Midbrain (tissue), 1 donor: ENCODE results near the gene MAP3K13.
"Not testable (repeated sequence)": the region's sequence is repeated elsewhere in the genome, so short reads cannot be mapped to it uniquely, and the experiment has no call there.

Experiments
- DNase-seq: peaks from one replicate; lab custom pipeline; 2025; lab: John Stamatoyannopoulos, UW

The MAP3K13 gene

DNA sequence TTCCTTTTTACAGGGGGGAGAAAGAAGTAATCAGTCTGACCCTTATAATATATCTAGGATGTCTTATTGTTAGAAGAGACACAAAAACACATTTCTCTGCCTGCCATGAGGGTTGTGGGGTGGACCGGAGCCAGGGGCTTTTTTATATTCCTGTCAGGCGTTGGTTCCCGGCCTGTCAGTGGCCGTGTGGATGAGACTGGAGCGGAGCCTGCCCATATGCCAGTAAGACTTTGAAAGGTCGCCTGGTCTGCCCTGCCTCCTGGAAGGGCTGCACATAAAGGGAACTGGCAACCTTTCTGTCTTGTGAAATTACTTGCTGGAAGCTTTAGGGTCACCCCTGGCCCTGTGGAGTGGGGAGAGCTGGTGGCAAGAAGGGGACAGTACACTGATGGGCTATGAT lies 34.7 kb downstream of the MAP3K13 start:
- peak; percentile 37 for DNase-seq

DNA sequence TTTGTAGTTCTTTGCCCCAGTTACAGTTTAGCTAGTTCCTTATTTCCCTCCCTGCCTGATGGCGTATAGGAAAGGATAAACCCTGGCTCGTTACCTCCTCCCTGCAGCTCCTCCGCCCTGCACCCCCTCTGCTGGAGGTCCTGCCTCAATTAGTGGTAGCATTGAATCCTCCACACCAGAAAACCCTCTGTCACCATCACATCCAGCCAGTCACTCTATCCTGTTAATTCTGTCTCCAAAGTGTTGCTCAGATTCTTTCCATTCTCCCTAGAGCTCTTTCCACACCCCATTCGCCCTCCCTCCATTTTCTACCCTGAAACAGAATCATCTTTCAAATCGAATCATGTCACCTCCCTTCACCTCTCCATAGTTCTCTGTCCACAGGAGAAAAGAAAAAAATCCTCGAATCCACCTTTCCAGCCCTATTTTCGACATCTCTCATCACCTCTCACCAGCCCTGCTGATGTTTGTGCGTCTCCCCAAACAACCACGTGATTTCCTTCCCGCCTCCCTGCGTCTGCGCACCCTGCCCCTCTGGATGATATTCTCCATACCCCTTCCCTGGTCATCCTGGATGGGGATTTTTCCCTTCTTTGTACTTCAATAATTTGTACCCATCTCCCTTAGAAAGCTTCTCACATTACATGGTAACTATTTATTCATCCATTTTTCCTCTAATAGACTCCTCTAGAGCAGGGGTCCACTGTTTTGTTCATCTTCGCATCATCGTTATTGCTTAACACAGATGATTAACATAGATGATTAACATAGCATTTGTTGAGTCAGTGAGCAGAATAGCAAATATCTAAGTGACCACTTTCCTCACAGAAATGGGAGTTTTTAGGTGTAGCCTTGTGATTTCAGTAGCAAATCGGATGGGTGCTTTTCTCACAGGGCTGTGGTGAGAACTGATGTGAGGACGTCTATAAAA lies 37.1 kb downstream of the MAP3K13 start:
- DNase-seq, result no peak

DNA sequence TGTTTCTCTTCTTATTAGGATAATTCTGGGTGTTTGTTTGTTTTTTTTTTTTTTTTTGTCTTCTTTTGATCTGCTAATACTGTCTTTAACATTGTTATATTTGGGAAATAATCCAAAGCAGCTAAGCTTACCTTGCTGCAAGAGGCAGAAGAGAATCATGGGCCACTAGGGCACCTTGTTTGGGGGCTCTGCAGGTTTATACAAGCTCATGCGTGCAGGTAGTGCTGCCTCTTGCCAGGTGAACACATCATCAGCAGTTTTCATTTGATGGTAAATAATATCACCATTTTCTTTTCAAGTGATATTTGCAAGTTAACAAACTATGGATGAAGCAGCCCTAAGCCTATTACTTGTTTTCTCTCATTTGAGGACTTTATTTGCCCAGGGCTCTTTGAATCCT lies 37.9 kb downstream of the MAP3K13 start:
- no peak for DNase-seq

DNA sequence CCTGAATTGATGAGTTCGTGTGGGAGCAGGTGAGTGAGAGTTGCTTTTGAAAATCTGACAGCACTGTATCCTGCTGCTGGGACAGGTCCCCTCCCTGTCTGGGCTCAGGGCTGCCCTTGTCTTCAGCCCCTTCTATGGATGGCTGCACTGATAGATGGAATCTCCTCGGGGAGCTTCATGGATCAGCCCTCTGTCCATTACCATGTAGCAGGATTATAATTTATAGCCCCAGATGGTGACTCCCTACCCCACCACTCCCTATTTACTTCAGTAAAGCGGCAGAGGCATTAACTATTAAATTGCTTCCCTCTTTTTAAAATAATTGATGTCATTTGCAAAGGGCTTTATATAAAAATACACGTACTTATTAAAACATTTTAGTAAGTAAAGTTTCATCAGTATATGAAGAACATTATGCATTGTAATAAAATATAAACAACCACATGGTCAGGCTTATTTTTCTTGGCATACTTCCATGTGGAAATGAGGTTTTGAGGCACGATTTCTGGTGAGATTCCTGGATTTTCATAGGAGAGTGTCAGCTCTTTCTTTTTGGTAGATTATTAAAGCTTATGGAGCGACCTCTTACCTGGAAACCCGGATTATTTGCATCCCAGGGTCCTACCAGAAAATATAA lies 38.5 kb downstream of the MAP3K13 start:
- DNase-seq, result no peak

DNA sequence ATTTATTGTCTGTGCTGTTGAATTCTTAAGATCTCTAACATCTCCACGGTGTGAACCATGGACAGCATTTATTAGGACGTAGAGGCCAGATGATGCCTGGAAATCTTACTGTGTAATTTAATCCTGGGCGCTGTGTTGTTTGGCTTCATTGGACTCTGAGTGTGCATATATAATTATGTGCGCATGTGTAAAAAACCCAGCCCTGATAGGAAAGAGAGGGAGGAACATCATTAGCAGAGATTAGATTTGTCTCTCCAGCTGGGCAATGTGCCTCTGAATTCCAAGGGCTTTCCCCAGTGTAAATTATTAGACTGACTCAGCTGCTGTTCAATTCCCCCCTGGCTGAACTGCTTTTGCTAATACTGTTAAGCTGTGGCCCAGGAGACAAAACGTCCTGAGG lies 39.6 kb downstream of the MAP3K13 start:
- no peak for DNase-seq

DNA sequence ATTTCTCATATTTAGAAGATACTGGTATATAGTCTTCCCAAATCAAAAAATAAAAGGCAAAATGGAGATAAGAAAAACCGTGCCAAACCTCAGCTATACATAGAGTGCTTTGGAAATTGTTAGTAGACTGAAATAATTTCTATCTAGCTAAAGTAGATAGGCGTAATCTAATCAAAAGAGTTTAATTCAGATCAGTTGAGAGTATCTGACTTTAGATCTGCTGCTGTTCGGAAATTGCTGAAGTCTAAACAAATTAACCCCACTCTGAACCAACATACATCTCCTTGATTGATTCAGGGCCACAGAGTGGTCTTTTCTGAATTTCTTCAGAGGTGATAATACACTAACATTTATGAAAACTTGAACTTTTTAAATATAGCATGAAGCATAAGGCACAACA lies 40.1 kb downstream of the MAP3K13 start:
- DNase-seq, result no peak

DNA sequence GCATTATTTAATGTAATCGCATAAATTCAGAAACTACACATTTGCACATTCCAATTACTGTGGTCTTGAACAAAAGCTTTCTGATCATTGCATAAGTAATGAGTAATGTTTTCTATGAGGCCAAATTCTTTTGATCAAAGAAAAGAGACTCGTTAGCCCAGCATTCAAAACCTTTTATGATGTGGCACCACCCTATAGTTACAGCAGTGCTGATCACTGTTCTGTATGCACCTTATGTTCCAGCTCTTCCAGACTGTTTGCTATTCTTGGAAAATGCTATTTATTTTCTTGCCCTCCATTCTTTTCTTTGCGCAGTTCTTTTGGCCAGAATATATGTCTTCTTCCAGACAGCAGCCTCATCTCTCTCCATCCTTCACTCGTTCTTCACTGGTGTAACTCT lies 42.3 kb downstream of the MAP3K13 start:
- DNase-seq, result no peak

DNA sequence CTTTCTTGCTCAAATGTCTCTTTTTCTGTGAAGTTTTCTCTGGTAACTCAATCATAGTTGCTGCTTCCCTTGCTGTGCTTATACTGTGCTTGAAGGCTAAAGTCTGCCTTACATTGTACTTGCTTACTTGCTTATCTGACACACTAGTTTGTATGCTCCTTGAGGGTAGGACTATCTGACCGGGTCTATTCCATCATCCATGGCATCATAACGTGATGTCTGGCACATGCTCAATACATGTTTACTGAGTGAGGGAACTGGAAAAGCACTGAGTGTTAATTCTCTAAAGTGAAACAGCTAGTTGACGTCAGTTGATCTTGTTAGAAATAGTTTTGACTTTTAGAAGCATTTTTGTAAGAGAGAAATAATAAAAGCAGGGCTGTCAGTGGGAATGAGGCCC lies 42.7 kb downstream of the MAP3K13 start:
- DNase-seq, result no peak

DNA sequence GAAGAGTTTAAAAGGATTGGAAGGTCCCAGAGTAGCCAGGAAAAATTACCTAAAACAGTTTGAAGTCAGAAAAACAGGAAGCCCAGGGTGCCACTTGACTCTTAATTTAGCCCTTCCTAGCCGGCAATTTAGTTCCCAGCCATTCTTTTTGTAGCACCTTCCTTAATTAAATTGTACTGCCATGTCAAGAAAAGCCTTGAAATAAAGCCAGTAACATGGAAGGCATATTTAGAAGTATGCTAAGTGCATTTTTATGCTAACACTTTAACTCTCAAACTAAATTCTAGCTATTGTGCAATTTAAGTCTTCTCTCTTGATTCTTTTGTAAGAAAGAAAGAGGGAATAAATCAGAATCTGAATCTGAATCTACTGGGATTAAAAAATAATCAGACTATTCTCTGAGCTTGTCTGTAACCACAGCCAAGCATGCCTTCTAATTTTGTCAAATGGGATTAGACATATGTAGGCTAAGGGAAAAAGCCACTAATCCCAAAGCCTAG lies 43.2 kb downstream of the MAP3K13 start:
- DNase-seq, result no peak

DNA sequence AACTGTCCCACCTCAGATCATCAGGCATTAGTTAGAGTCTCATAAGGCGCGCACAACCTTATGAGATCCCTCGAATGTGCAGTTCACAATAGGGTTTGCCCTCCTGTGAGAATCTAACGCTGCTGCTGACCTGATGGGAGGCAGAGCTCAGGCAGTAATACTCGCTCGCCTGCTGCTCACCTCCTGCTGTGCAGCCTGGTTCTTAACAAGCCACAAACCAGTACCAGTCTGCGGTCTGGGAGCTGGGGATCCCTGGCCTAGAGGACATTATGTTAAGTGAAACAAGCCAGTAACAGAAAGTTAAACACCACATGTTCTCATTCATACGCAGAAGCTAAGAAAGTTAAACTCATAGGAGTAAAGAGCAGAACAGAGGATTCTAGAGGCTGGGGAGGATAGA lies 47.0 kb downstream of the MAP3K13 start:
- no peak for DNase-seq

DNA sequence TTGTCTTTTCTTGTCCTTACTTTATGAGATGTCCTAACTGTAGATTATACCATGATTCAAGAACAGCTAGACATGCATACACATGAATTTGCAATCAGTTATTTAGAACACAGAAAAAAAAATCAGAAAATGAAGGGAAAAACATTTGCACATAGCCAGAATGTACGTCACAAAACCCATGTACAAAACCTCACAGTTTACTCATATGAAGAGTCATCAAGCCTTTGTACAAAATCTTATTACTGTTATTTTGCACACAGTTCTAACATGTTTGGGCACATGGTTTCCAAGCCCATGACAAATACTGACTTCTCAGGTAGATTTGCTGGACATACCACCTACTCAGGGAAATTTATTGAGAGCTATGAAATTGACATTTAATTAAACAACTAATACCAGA lies 48.2 kb downstream of the MAP3K13 start:
- DNase-seq, result no peak

DNA sequence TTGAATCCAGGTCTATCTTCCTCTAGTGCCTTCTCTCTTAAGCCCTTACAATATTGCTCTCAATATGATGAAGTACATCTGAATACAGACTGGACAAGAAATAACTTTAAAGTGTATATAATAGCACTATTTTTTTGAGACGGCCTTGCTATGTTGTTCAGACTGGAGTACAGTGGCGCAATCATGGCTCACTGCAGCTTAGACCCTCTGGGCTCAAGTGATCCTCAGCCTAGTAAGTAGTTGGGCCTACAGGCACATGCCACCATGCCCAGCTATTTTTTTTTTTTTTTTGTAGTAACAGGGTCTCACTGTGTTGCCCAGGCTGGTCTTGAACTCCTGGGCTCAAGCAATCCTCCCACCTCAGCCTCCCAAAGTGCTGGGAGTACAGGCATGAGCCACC lies 53.6 kb downstream of the MAP3K13 start:
- no peak for DNase-seq

DNA sequence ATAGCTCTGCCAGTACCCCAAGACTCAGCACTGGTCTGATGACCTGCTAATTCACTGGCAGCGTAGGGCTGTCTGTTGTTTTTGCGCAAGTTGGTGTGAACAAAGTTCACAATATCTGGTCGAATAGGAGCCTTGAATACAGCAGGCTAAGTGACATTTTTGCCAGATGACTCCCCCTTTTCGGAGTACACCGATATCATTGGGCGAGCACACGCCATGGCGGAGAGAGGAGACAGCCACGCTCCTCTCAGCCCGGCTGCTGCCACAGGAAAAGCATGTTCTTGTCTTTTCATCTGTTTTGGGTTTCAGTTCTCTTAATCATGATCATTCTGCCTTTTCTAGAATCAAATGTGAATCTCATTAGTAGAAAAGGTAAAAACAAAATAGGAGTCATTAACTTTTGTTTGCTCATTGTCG lies 55.6 kb downstream of the MAP3K13 start:
- not testable (repeated sequence) for DNase-seq

DNA sequence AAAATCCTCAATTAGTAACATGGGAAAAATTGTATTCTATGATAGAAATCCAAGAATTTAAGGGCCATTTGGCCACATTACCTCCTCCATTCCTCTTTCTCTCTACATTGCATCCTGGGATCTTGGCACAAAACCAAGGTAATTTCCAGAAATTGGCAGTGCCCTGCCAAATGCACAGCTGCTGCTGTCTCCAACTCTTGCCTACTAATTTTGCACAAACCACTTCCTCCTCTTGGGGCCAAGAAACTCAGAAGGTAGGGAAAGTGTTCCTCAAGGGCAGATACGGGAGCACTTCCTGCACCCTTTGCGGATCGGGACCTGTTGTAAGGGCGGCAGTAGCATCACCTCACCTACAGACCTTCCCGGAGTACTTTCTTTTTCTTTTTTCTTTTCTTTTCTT lies 57.8 kb downstream of the MAP3K13 start:
- DNase-seq, result no peak

DNA sequence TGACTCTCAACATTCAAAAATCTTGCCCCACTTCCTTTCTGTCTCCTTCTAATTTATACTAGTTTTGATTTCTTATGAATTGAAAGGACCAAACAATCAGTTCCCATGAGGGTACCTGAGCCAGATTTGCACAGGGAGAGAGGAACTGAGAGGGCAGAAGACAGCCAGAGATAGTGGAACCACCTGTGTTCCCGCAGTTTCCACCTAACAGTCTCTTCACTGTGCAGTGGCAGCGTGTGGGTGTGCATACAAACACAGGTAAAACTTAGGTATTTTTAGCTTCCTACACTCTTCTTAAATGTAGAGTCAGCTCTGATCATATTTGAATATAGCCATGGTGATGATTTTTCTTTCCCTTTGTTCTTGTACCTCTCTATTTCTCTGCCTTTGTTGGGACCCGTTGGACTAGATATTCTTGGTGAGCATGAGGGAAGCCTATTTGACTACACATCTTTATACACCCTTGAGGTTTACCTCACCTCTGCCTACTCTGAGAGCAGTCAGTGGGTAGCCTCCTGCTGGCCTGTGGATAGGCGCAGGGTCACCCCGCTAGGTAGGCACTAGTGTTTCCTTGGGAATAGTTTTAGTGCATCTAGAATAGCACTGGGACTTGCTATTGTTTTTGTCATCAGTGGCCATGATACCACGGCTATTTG lies 58.8 kb downstream of the MAP3K13 start:
- no peak for DNase-seq

DNA sequence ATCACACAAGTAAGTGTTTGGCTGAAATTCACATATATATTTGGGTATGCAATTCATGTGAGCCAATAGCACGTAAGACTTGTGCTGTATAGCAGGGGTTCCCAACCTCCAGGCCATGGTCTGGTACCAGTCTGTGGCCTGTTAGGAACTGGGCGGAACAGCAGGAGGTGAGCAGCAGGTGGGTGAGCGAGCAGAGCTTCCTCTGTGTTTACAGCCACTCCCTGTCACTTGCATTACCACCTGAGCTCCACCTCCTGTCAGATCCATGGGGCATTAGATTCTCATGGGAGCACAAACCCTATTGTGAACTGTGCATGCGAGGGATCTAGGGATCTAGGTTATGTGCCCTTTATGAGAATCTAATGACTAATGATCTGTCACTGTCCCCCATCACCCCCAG lies 59.7 kb downstream of the MAP3K13 start:
- DNase-seq, result no peak

DNA sequence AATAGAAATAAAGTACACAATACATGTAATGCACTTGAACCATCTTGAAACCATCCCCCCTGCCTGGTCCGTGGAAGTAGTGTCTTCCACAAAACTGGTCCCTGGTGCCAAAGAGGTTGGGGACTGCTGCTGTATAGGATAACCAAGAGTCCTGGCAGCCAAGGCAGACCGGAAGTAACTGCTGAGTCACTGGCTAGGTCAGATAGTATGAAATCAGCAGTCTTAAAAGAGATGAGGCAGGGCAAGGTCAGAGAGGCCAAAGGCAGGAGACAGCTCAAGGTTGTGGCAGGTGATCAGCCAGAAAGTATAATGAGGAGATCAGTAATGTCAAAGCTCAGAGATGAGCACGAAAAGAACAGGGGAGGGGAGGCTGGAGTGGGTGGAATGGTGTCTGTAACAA lies 60.2 kb downstream of the MAP3K13 start:
- no peak for DNase-seq

DNA sequence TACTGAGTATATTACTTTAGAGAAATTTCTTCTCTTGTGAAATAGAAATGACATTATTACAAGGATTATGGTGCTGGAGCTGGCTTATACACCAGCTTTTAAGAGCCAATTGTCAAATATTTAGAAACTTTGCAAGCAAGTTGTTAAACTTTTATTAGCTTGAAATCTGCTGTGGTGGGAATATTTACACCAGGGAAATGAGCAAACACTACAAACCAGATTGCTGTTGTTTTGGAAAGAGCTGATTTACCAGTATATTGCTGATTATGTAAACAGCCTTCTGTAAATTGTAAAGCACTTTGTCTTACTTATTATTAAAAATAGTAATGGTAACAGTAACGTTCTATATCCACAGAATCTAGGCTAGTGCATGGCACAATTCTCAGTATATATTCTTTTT lies 61.5 kb downstream of the MAP3K13 start:
- DNase-seq, result no peak

DNA sequence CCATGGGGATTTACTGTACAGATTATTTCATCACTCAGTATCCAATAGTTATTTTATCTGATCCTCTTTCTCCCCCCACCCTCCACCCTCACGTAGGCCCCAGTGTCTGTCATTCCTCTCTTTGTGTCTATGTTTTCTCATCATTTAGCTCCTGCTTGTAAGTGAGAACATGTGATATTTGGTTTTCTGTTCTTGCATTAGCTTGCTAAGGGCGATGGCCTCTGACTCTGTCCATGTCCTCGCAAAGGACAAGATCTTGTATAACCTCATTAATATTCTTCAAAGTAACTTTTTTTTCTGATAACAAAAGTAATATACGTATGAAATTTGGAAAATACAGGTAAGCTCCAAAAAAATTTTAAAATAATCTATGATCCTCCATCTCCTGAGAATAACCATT lies 67.4 kb downstream of the MAP3K13 start:
- DNase-seq, result no peak

DNA sequence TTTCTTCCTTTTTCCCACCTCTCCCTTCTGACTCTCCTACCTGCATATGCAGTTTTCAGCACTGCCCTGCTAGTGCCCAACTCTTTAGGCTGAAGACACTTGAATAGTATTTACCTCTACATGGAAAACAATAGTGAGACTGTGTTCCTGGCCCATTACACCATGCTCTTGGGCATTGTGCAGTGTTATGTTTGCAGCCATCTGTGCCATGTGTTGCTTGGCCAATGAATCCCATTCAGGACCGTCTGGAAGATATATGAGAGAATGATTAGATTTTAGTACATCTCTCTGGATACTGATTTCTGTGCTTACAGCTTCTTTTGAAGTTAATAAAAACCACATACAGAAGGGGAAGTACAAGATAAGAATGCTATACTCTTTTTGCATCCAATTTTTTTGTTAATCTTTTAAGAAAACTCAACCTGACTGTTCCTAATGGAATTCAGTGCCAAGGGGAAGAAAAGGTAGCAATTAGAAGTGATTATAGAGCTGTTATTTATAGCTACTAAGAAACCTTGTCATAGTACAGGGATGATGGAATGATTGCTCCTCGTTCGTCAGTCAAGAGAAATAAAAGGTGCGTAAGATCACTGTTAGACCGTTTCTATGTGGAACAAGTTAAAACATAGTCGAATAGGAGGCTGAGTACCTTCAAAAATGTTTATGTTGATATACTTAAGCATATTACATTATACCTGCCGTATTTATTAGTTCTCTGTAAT lies 77.0 kb downstream of the MAP3K13 start:
- DNase-seq, result no peak

DNA sequence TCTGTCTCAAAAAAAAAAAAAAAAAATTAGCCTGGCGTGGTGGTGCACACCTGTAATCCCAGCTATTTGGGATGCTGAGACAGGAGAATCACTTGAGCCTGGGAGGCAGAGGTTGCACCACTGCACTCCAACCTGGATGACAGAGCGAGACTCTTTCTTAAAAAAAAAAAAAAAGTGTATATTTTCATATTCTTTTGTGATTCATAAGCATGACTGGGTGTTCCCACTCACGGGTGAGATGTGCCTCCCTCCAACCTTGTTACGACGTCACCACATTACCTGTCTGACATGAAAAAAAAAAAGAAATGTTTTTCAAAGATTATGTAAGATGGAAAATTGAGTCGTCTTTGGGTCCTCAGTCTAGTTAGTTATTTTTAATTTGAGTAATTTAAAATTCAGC lies 79.1 kb downstream of the MAP3K13 start:
- no peak for DNase-seq

DNA sequence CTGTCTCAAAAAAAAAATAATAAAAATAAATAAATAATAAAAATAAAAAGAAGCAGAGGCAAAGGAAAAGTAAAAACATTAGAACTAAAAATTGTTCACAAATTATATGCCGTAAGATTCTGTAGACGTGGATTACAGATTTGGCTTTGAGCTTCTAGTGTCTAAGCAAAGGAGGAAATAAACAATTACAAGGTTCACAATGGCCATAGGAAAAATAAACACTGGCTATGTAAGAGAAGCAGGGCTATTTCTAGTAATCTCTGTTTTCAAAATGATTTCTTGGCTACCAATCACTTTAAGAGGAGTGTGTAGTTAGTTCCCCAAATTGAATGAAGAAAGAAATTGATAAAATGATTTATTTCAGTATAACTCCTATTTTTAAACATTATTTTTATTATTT lies 81.4 kb downstream of the MAP3K13 start:
- no peak for DNase-seq
